Keratinocyte (primary cell): ENCODE results near the gene KCNJ14. TPM values are rescaled to one million over a fixed set of nuclear protein-coding genes. Genes with fewer than 3 reads are reported as not detected.

Experiments used
- DNase-seq: peaks from one replicate; pipeline ENCODE4 v3.0.0-alpha.2; 2011; ENCODE audit warnings: low read depth, missing footprints, low spot score
- FAIRE-seq: peaks from 2 replicates; lab custom pipeline; 2011; peaks lifted over from hg19 to GRCh38; lab: Jason Lieb, UNC
- H2AFZ ChIP-seq: 2 replicates; pipeline ENCODE4 v1.6.0; 2012; ENCODE audit warnings: low read length, control low read depth, inconsistent platforms; ENCODE audit not compliant: control insufficient read depth
- H3K27ac ChIP-seq: 2 replicates; pipeline ENCODE4 v1.5.1; 2011; ENCODE audit warnings: low read length; ENCODE audit not compliant: control insufficient read depth, insufficient read depth
- H3K27me3 ChIP-seq: 3 replicates; pipeline ENCODE4 v1.6.0; 2011; ENCODE audit warnings: low read length; ENCODE audit not compliant: control insufficient read depth, insufficient read depth; ENCODE audit errors: extremely low read depth
- H3K36me3 ChIP-seq, 2 experiments: 2 replicates in 1 of 2; 3 replicates in 1 of 2; pipeline ENCODE4 v1.5.1; 2011; ENCODE audit warnings: low read length in 2 of 2, mild to moderate bottlenecking in 1 of 2; ENCODE audit not compliant: control insufficient read depth in 2 of 2, insufficient read depth in 2 of 2; ENCODE audit errors: extremely low read depth in 1 of 2
- H3K4me1 ChIP-seq: 3 replicates; pipeline ENCODE4 v1.5.1; 2011; ENCODE audit warnings: low read length; ENCODE audit not compliant: control insufficient read depth, insufficient read depth; ENCODE audit errors: extremely low read depth
- H3K4me2 ChIP-seq: 3 replicates; pipeline ENCODE4 v1.6.0; 2011; ENCODE audit warnings: low read depth, low read length; ENCODE audit not compliant: control insufficient read depth, insufficient read depth; ENCODE audit errors: extremely low read depth
- H3K4me3 ChIP-seq, 3 experiments: fragments of 200-600 bp in 1 of 3; sonication (generic) in 1 of 3; 2 replicates in 2 of 3; 3 replicates in 1 of 3; pipeline ENCODE4 v1.5.1; 2011 to 2016; ENCODE audit warnings: low read length in 3 of 3, mild to moderate bottlenecking in 3 of 3, control low read depth in 2 of 3, inconsistent platforms in 1 of 3, low read depth in 1 of 3, mixed read lengths in 1 of 3, mixed run types in 1 of 3, moderate library complexity in 1 of 3; ENCODE audit not compliant: control insufficient read depth in 2 of 3, insufficient read depth in 2 of 3; ENCODE audit errors: extremely low read depth in 1 of 3
- H3K79me2 ChIP-seq: 2 replicates; pipeline ENCODE4 v1.6.0; 2012; ENCODE audit warnings: low read length; ENCODE audit not compliant: control insufficient read depth, insufficient read depth
- H3K9ac ChIP-seq: 3 replicates; pipeline ENCODE4 v1.6.0; 2011; ENCODE audit warnings: low read length; ENCODE audit not compliant: control insufficient read depth, insufficient read depth; ENCODE audit errors: extremely low read depth
- H3K9me1 ChIP-seq: 3 replicates; pipeline ENCODE4 v1.6.0; 2011; ENCODE audit warnings: low read length; ENCODE audit not compliant: control insufficient read depth, insufficient read depth; ENCODE audit errors: extremely low read depth
- H3K9me3 ChIP-seq: 2 replicates; pipeline ENCODE4 v1.5.1; 2012; ENCODE audit warnings: low read depth, low read length; ENCODE audit not compliant: control insufficient read depth
- H4K20me1 ChIP-seq: 3 replicates; pipeline ENCODE4 v1.6.0; 2011; ENCODE audit warnings: low read length; ENCODE audit not compliant: control insufficient read depth, insufficient read depth; ENCODE audit errors: extremely low read depth
- CTCF ChIP-seq, 3 experiments: IDR thresholded peaks in 1 of 3; conservative IDR thresholded peaks in 1 of 3; optimal IDR thresholded peaks in 1 of 3; 2 replicates in 2 of 3; 3 replicates in 1 of 3; pipeline versions ENCODE3 to v1.5.1; 2011; ENCODE audit warnings: low read length in 3 of 3, mild to moderate bottlenecking in 3 of 3, moderate library complexity in 2 of 3, control low read depth in 1 of 3, inconsistent platforms in 1 of 3; ENCODE audit not compliant: insufficient read depth in 2 of 3; ENCODE audit errors: extremely low read depth in 1 of 3
- EZH2 ChIP-seq: IDR thresholded peaks from one replicate; pipeline ENCODE4 v1.6.1; 2012; ENCODE audit warnings: inconsistent platforms, mild to moderate bottlenecking, low read length, moderate library complexity
- dilution Hi-C: fragments of 300-500 bp; cut with MboI; formaldehyde crosslinking; loops from one replicate; pipeline ENCODE4 v1.7.0; 2020; ENCODE audit warnings: low sequenced_read_pairs; ENCODE audit not compliant: extremely low pct_ligation_motif_present
- polyA plus RNA-seq, 5 experiments: library from polyadenylated mRNA; depleted of rRNA in 3 of 5; stranded (reverse) in 3 of 5; stranded (forward) in 1 of 5; unstranded in 1 of 5; fragments of >200 nt; gene quantifications; 1 replicate in 1 of 5; 2 replicates in 3 of 5; 3 replicates in 1 of 5; pipeline versions ENCODE4 v1.2.1 to v1.2.3, GENCODE V29; 2011 to 2012; ENCODE audit warnings: missing spikeins in 2 of 5, low read depth in 1 of 5, low replicate concordance in 1 of 5

KCNJ14 gene
- polyA plus RNA-seq, 1 donor (not counting 4 experiments of a cell fraction or from before 2014, with no cell fraction given): 0.39 TPM

GRCh38 chr19:48491793-48492123 lies 36.4 kb downstream of the KCNJ14 start:
- Histone ChIP-seq H3K27me3 (no peaks in the 10 kb centered on the region), H3K4me3 (no peak overlapping the region), H3K9me1 (peaks cover 2% of the 10 kb centered on the region), H3K4me2 (no peak overlapping the region), H3K9ac (no peak overlapping the region), H3K4me1 (peaks cover 30% of the 10 kb centered on the region), H3K79me2 (no peaks in the 10 kb centered on the region), H4K20me1 (no peaks in the 10 kb centered on the region), H2AFZ (no peak overlapping the region), H3K27ac (no peak overlapping the region), H3K9me3 (no peaks in the 10 kb centered on the region), H3K36me3 (no peaks in the 10 kb centered on the region)
- no peak for FAIRE-seq
- no peak for TF ChIP-seq CTCF (optimal IDR thresholded peaks at IDR 0.05 in 1 of 3, IDR thresholded peaks at IDR 0.05 in 1 of 3, conservative IDR thresholded peaks at IDR 0.05 in 1 of 3; ENCODE audit: extremely low read depth in 1 of 3, insufficient read depth in 2 of 3, low read length in 3 of 3)
- TF ChIP-seq EZH2: no peak
- dilution Hi-C loops: no loop called here
- no peak for DNase-seq

GRCh38 chr19:48492925-48493717 lies 37.7 kb downstream of the KCNJ14 start:
- Histone ChIP-seq H3K27me3 (peaks cover 2% of the 10 kb centered on the region), H3K9me3 (no peaks in the 10 kb centered on the region), H4K20me1 (no peaks in the 10 kb centered on the region), H3K79me2 (no peaks in the 10 kb centered on the region), H3K4me3 (peak overlapping the region; percentile 54 to 74 (median 72)), H3K27ac (peak overlapping the region; percentile 67), H3K9ac (peak overlapping the region; percentile 86), H2AFZ (peak overlapping the region; percentile 91), H3K4me1 (peaks cover 19% of the 10 kb centered on the region), H3K4me2 (peak overlapping the region; percentile 87), H3K36me3 (no peaks in the 10 kb centered on the region), H3K9me1 (peaks cover 2% of the 10 kb centered on the region)
- dilution Hi-C loops: no loop called here
- DNase-seq (peak; percentile 96), FAIRE-seq (peak; percentile 36)
- no peak for TF ChIP-seq CTCF (optimal IDR thresholded peaks at IDR 0.05 in 1 of 3, IDR thresholded peaks at IDR 0.05 in 1 of 3, conservative IDR thresholded peaks at IDR 0.05 in 1 of 3; ENCODE audit: extremely low read depth in 1 of 3, insufficient read depth in 2 of 3, low read length in 3 of 3)
- TF ChIP-seq EZH2: no peak
